Femur (tissue), 1 donor: ENCODE measurements around the gene HOATZ.

ENCODE experiments used
- DNase-seq: peaks from one replicate; pipeline ENCODE4 v3.0.0-alpha.2; 2017

The HOATZ gene

GRCh38 chr11:111550258-111550657 lies 35.7 kb downstream of the HOATZ start:
- DNase-seq, result no peak

- no peak for DNase-seq
These were observed 40.0 kb downstream of the HOATZ start for GRCh38 chr11:111554532-111554931.

GRCh38 chr11:111555255-111555654 lies 40.7 kb downstream of the HOATZ start:
- no peak for DNase-seq

- no peak for DNase-seq
These were observed 43.0 kb downstream of the HOATZ start for GRCh38 chr11:111557425-111558111.

- no peak for DNase-seq
These were observed 45.4 kb downstream of the HOATZ start for GRCh38 chr11:111559800-111560464.

GRCh38 chr11:111560800-111561199 lies 46.2 kb downstream of the HOATZ start:
- DNase-seq, result no peak

- no peak for DNase-seq
These were observed 46.7 kb downstream of the HOATZ start for GRCh38 chr11:111561306-111561705.

GRCh38 chr11:111561791-111562325 lies 47.3 kb downstream of the HOATZ start:
- no peak for DNase-seq

- no peak for DNase-seq
These were observed 48.3 kb downstream of the HOATZ start for GRCh38 chr11:111562692-111563389.

GRCh38 chr11:111565114-111565720 lies 50.6 kb downstream of the HOATZ start:
- DNase-seq, result peak; percentile 72

- no peak for DNase-seq
These were observed 51.7 kb downstream of the HOATZ start for GRCh38 chr11:111566324-111566723.

- DNase-seq, result no peak
These were observed 54.9 kb downstream of the HOATZ start for GRCh38 chr11:111569476-111569875.

- no peak for DNase-seq
These were observed 56.2 kb downstream of the HOATZ start for GRCh38 chr11:111570796-111571195.

GRCh38 chr11:111571829-111572501 lies 57.4 kb downstream of the HOATZ start:
- no peak for DNase-seq

GRCh38 chr11:111572581-111572980 lies 58.0 kb downstream of the HOATZ start:
- no peak for DNase-seq

GRCh38 chr11:111573821-111574249 lies 59.3 kb downstream of the HOATZ start:
- DNase-seq, result peak; percentile 43

- no peak for DNase-seq
These were observed 60.0 kb downstream of the HOATZ start for GRCh38 chr11:111574373-111575225.

- no peak for DNase-seq
These were observed 61.2 kb downstream of the HOATZ start for GRCh38 chr11:111575740-111576139.

- no peak for DNase-seq
These were observed 63.2 kb downstream of the HOATZ start for GRCh38 chr11:111577821-111578220.

GRCh38 chr11:111581341-111581740 lies 66.8 kb downstream of the HOATZ start:
- DNase-seq, result no peak

- DNase-seq, result no peak
These were observed 67.6 kb downstream of the HOATZ start for GRCh38 chr11:111582163-111582562.

- DNase-seq, result no peak
These were observed 68.3 kb downstream of the HOATZ start for GRCh38 chr11:111582881-111583280.
